Spleen (tissue), 7 donors: ENCODE measurements around the gene MRC1.

Experiments
- CTCF ChIP-seq, 11 experiments: fragments of 200-600 bp in 7 of 11; fragments of 450-650 bp in 4 of 11; sonication (generic) in 4 of 11; IDR thresholded peaks in 8 of 11; conservative IDR thresholded peaks in 3 of 11; 1 replicate in 7 of 11; 2 replicates in 4 of 11; pipeline versions ENCODE4 v1.4.0 to v1.8.0; 2016 to 2021; ENCODE audit warnings: antibody characterized with exemption in 11 of 11, inconsistent platforms in 4 of 11, mild to moderate bottlenecking in 1 of 11
- POLR2A ChIP-seq, 3 donors: fragments of 450-650 bp; IDR thresholded peaks; one replicate each; pipeline ENCODE4 v1.5.1; 2017; ENCODE audit warnings: antibody characterized with exemption in 3 of 3, mild to moderate bottlenecking in 1 of 3
- POLR2AphosphoS5 ChIP-seq, 3 donors: sonication (generic); formaldehyde crosslinking; IDR thresholded peaks; one replicate each; pipeline ENCODE4 v1.5.1; 2017; ENCODE audit warnings: antibody characterized with exemption in 3 of 3
- donor health status: DM: no; HTN: no; CAD: no; lungs with moderate emphysema.
- donor health status: DM: no; HTN: no; CAD: no.
- donor health status: DM: no; HTN: no; CAD: no.

- TF ChIP-seq CTCF (IDR thresholded peaks at IDR 0.05 in 8 of 11, conservative IDR thresholded peaks at IDR 0.05 in 3 of 11) = no peak
- TF ChIP-seq POLR2A (IDR thresholded peaks at IDR 0.05) = no peak
- TF ChIP-seq POLR2AphosphoS5 (IDR thresholded peaks at IDR 0.05) = no peak
Observed at GRCh38 chr10:17923728-17924127, 114.6 kb downstream of the MRC1 start.
